ENCODE results near the gene CBLL1. TPM values are rescaled to one million over a fixed set of nuclear protein-coding genes. Genes with fewer than 3 reads are reported as not detected.

CBLL1 gene
- total RNA-seq, 1 experiment from 2014 or later = 10.7 TPM

GRCh38 chr7:107799647-107800264, 55.8 kb downstream of the CBLL1 start:
- POLR2A ChIA-PET (ENCODE audit: unreplicated experiment) = no interaction called here
- ATAC-seq = no peak
- BruUV-seq (replicated peaks) = no TSS peak

GRCh38 chr7:107803009-107803610, 59.2 kb downstream of the CBLL1 start, which contains the start of gene SLC26A3:
Gene SLC26A3, minus strand, starts transcription at chr7:107803223. Its CDS starts 8,714 bp downstream, at chr7:107794509.
- DNase-seq = no peak
- no peak within 1 kb of the TSS for H3K27ac ChIP-seq (ENCODE audit: low read length)
- no peaks in the 10 kb centered on the region for H3F3A ChIP-seq (ENCODE audit: low read length, unreplicated experiment)
- ChIA-PET CTCF (no interaction called here), POLR2A (ENCODE audit: unreplicated experiment) (no interaction called here)
- H3K27me3 ChIP-seq (ENCODE audit: low read length) = peaks cover 32% of the 10 kb centered on the region
- H3K79me2 ChIP-seq (ENCODE audit: low read length) = no peaks in the 10 kb centered on the region
- H3K9me3 ChIP-seq (ENCODE audit: low read length) = no peaks in the 10 kb centered on the region
- H2AFZ ChIP-seq (ENCODE audit: low read length) = no peak within 1 kb of the TSS
- no peaks in the 10 kb centered on the region for H3K4me1 ChIP-seq (ENCODE audit: insufficient read depth, low read length)
- intact Hi-C loops (cut with micrococcal nuclease) = no loop called here
- H3K9ac ChIP-seq (ENCODE audit: low read length) = no peak within 1 kb of the TSS
- no peaks in the 10 kb centered on the region for H3K36me3 ChIP-seq (ENCODE audit: low read depth, low read length)
- no TSS peak for BruUV-seq (replicated peaks)
- ATAC-seq = no peak
- H4K20me1 ChIP-seq (ENCODE audit: low read length) = no peaks in the 10 kb centered on the region
- no peak within 1 kb of the TSS for H3K4me2 ChIP-seq (ENCODE audit: low read length)
- H3K9me2 ChIP-seq (replicated peaks; ENCODE audit: low read length) = no peaks in the 10 kb centered on the region
- TF ChIP-seq EZH2phosphoT487 (IDR thresholded peaks at IDR 0.05; ENCODE audit: borderline replicate concordance, low read length) = no peak
- no peak for TF ChIP-seq CTCF (conservative IDR thresholded peaks at IDR 0.05; ENCODE audit: low read depth, low read length)
- no peak for TF ChIP-seq EZH2 (IDR thresholded peaks at IDR 0.05; ENCODE audit: low read length, unreplicated experiment)
- no peak within 1 kb of the TSS for H3K4me3 ChIP-seq (ENCODE audit: low read length)

More at GRCh38 chr7:107799647-107800264, 55.8 kb downstream of the CBLL1 start:
- no peaks in the 10 kb centered on the region for H3K9me2 ChIP-seq (replicated peaks; ENCODE audit: low read length)
- intact Hi-C loops (cut with micrococcal nuclease) = no loop called here
- no peaks in the 10 kb centered on the region for H3K4me1 ChIP-seq (ENCODE audit: insufficient read depth, low read length)
- TF ChIP-seq EZH2phosphoT487 (IDR thresholded peaks at IDR 0.05; ENCODE audit: borderline replicate concordance, low read length) = no peak
- TF ChIP-seq EZH2 (IDR thresholded peaks at IDR 0.05; ENCODE audit: low read length, unreplicated experiment) = no peak
- no peak for TF ChIP-seq CTCF (conservative IDR thresholded peaks at IDR 0.05; ENCODE audit: low read depth, low read length)
- no peaks in the 10 kb centered on the region for H3F3A ChIP-seq (ENCODE audit: low read length, unreplicated experiment)
- H3K4me2 ChIP-seq (ENCODE audit: low read length) = no peak overlapping the region
- no peak overlapping the region for H2AFZ ChIP-seq (ENCODE audit: low read length)
- no peaks in the 10 kb centered on the region for H4K20me1 ChIP-seq (ENCODE audit: low read length)
- peaks cover 32% of the 10 kb centered on the region for H3K27me3 ChIP-seq (ENCODE audit: low read length)
- H3K36me3 ChIP-seq (ENCODE audit: low read depth, low read length) = no peaks in the 10 kb centered on the region
- H3K9ac ChIP-seq (ENCODE audit: low read length) = no peak overlapping the region
- no peaks in the 10 kb centered on the region for H3K79me2 ChIP-seq (ENCODE audit: low read length)
- no peak for DNase-seq
- H3K4me3 ChIP-seq (ENCODE audit: low read length) = no peak overlapping the region
- CTCF ChIA-PET = no interaction called here
- H3K27ac ChIP-seq (ENCODE audit: low read length) = no peak overlapping the region
- no peaks in the 10 kb centered on the region for H3K9me3 ChIP-seq (ENCODE audit: low read length)

- POLR2A ChIA-PET (ENCODE audit: unreplicated experiment) = no interaction called here
- no TSS peak for BruUV-seq (replicated peaks)
Observed at GRCh38 chr7:107809179-107809578, 65.2 kb downstream of the CBLL1 start.

More at GRCh38 chr7:107809179-107809578, 65.2 kb downstream of the CBLL1 start:
- Histone ChIP-seq H3K4me3 (ENCODE audit: low read length) (no peak overlapping the region), H3K79me2 (ENCODE audit: low read length) (no peaks in the 10 kb centered on the region), H3K9me3 (ENCODE audit: low read length) (no peaks in the 10 kb centered on the region), H3K36me3 (ENCODE audit: low read depth, low read length) (no peaks in the 10 kb centered on the region), H3K27me3 (ENCODE audit: low read length) (peaks cover 7% of the 10 kb centered on the region; the same call in 1 of the 2 replicates), H2AFZ (ENCODE audit: low read length) (no peak overlapping the region), H3K27ac (ENCODE audit: low read length) (no peak overlapping the region), H3K4me2 (ENCODE audit: low read length) (no peak overlapping the region), H3K4me1 (ENCODE audit: insufficient read depth, low read length) (no peaks in the 10 kb centered on the region), H4K20me1 (ENCODE audit: low read length) (no peaks in the 10 kb centered on the region), H3K9me2 (replicated peaks; ENCODE audit: low read length) (no peaks in the 10 kb centered on the region), H3K9ac (ENCODE audit: low read length) (no peak overlapping the region), H3F3A (ENCODE audit: low read length, unreplicated experiment) (no peaks in the 10 kb centered on the region)
- intact Hi-C loops (cut with micrococcal nuclease) = no loop called here
- DNase-seq (no peak), ATAC-seq (no peak)
- CTCF ChIA-PET = no interaction called here
- TF ChIP-seq EZH2 (IDR thresholded peaks at IDR 0.05; ENCODE audit: low read length, unreplicated experiment) = no peak
- TF ChIP-seq EZH2phosphoT487 (IDR thresholded peaks at IDR 0.05; ENCODE audit: borderline replicate concordance, low read length) = no peak
- no peak for TF ChIP-seq CTCF (conservative IDR thresholded peaks at IDR 0.05; ENCODE audit: low read depth, low read length)
